Activated naive CD8-positive, alpha-beta T cell treated with anti-CD3 and anti-CD28 coated beads, Interleukin-2, amount 50 U/mL, for 16 hours (primary cell): Measurements from ENCODE around the gene BMPER.

Experiments
- DNase-seq: peaks from one replicate; pipeline ENCODE4 v3.0.0-alpha.2; 2020; ENCODE audit warnings: low read depth, low spot score

BMPER gene

DNA sequence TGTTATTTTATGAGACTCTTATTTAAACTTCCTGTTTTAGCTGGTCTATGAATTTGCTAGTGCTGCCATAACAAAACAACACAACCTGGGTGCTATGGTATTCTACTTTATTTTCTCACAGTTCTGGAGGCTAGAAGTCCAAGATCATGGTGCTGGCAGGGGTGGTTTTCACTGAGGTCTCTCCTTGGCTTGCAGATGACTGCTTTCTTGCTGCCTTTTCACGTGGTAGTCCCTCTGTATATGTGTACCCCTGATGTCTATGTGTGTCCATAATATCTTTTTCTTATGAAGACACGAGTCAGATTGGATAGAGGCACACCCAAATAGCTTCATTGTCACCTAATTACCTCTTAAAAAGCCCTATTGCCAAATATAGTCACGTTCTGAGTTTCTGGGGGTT is 270.5 kb downstream of the BMPER start:
- DNase-seq, result no peak

- DNase-seq, result no peak
Observed at GRCh38 chr7:34177476-34177875, 272.1 kb downstream of the BMPER start.

DNA sequence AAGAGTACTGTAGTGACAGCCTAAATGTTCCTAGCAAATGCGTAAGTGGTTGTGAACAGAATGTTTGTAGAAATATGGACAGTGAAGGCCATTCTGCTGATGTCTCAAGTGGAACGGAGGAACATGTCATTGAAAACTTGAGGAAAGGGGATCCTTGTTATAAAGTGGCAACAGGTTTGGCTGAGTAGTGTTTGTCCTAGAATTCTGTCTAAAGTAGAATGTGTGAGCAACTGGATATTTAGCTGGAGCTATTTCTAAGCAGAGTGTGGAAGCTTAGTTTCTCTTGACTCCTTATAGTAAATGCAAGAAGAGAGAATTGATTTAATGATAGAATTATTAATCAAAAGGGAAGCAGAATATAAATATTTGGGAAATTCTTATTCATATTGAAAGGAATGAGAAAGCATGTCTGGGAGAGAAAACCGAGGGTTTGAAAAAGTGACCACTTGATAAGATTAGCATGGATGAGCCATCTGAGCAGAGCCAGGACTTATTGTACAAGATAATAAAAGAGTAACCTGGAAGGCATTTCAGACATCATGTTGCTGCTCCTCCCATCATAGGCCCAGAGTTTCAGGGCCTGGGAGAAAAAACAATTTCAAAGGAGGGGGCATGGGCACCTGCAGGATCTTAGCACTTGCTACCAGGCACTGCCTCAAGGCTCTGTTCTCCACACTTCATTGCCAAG is 276.1 kb downstream of the BMPER start:
- DNase-seq, result no peak

GRCh38 chr7:34184466-34184865 is 279.1 kb downstream of the BMPER start:
- no peak for DNase-seq

DNA sequence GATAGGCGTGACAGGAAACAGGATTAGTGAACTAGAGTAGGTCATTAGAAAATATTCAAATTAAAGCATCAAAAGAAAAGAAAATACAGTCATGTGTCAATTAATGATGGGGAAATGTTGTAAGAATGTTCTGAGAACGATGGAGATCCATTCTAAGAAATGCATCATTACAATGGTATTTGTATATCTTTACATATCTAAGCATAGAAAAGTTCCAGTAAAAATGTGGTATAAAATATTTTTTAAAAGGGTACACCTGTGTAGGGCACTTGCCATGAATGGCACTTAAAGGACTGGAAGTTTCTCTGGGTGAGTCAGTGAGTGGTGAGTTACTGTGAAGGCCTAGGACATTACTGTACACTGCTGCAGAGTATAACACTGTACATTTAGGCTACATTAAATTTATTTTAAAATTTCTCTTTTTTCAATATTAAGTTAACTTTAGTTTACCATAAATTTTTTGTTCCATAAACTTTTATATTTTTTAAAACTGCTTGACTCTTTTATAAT is 282.5 kb downstream of the BMPER start:
- DNase-seq, result no peak

DNA sequence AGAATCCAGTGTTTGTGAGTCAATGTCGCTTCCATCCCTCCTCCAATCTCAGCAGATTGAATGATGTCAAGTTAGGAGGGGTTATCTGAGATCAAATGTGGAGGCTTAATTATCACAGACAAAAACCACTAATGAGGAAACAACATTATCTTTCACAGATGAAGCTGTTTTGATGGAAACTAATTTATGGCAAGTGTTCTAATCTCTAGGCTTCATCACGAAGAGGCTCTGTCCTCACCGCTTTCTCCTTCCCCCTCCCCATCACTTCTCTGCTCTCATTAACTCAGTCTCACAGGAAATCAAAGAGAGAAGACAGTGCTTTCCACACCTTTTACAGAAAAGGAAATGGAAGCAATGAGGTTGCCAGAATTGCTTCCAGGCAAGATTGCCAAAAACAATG is 283.7 kb downstream of the BMPER start:
- DNase-seq, result no peak

- no peak for DNase-seq
Observed at GRCh38 chr7:34190299-34190698, 285.0 kb downstream of the BMPER start.

DNA sequence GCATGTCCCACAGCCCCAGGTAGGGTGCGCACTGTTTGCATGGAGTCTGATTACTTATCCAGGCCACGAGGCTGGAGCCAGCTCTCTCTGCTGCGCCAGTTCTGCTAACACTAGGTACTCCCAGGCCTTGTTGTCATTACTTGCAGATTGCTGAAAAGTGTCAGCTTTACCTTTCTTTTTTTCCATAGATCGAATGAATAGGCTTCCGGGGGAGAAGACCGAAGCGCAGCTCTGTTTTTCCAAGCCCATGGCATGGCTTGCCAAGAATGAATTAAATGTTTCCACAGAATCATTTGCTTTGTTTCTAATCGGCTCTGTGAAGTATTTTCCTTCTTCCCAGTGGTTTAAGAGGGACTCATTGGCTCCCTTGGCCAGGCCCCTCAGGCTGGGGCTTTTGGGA is 285.8 kb downstream of the BMPER start:
- no peak for DNase-seq

GRCh38 chr7:34191771-34192479 is 286.6 kb downstream of the BMPER start:
- DNase-seq, result no peak

DNA sequence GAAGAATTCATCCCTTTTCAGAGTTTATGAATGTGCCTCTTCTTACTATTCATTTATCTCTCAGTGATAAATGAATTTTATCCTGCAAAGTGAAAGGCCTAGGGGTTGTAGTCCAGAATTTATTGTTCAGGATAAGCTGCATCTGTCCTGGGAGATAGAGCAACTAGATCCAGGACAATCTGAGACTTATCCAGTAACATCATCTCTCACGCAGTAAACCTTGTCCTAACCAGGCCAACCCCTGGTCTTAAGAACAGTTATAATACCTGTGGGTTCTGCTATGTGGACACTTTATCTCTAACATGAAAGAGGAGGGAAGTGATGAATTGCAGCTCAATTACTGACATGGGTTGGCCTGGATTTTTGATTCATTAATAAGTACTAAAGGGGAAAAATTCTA is 287.6 kb downstream of the BMPER start:
- DNase-seq, result no peak

GRCh38 chr7:34198231-34198641 is 292.9 kb downstream of the BMPER start:
- no peak for DNase-seq
